Neutrophil (primary cell): ENCODE data around the gene SFSWAP.
"Not testable (repeated sequence)": the region's sequence is repeated elsewhere in the genome, so short reads cannot be mapped to it uniquely, and the experiment has no call there.

Source experiments
- H3K27ac ChIP-seq: fragments of 200-600 bp; sonication (generic); 2 replicates; pipeline ENCODE4 v1.5.1; 2016; ENCODE audit warnings: mild to moderate bottlenecking, moderate library complexity
- H3K27me3 ChIP-seq: fragments of 200-600 bp; sonication (generic); 2 replicates; pipeline ENCODE4 v1.6.0; 2016; ENCODE audit warnings: mild to moderate bottlenecking
- H3K36me3 ChIP-seq: fragments of 200-600 bp; sonication (generic); 2 replicates; pipeline ENCODE4 v1.5.1; 2017
- H3K4me1 ChIP-seq, 2 experiments: fragments of 200-600 bp in 1 of 2; sonication (generic) in 1 of 2; 1 replicate in 1 of 2; 2 replicates in 1 of 2; pipeline versions ENCODE4 v1.5.1 to v1.6.1; 2013 to 2016; ENCODE audit warnings: low read depth in 1 of 2, low read length in 1 of 2, mild to moderate bottlenecking in 1 of 2, moderate library complexity in 1 of 2; ENCODE audit not compliant: control insufficient read depth in 1 of 2, insufficient read depth in 1 of 2
- H3K4me3 ChIP-seq, 2 experiments: fragments of 200-600 bp in 1 of 2; sonication (generic) in 1 of 2; 1 replicate in 1 of 2; 2 replicates in 1 of 2; pipeline ENCODE4 v1.5.1; 2013 to 2016; ENCODE audit warnings: low read depth in 1 of 2, low read length in 1 of 2, mild to moderate bottlenecking in 1 of 2, moderate library complexity in 1 of 2
- H3K9me3 ChIP-seq: fragments of 200-600 bp; sonication (generic); 2 replicates; pipeline ENCODE4 v1.5.1; 2016
- CTCF ChIP-seq: fragments of 200-600 bp; sonication (generic); IDR thresholded peaks from 2 replicates; pipeline ENCODE4 v1.5.1; 2016; ENCODE audit warnings: antibody characterized with exemption

SFSWAP gene

GRCh38 chr12:131740626-131741025 lies 29.7 kb downstream of the SFSWAP start:
- Histone ChIP-seq H3K27ac (no peak overlapping the region), H3K4me1 (no peaks in the 10 kb centered on the region), H3K9me3 (no peaks in the 10 kb centered on the region), H3K27me3 (no peaks in the 10 kb centered on the region), H3K36me3 (peaks cover 65% of the 10 kb centered on the region), H3K4me3 (no peak overlapping the region)
- TF ChIP-seq CTCF = no peak

GRCh38 chr12:131742761-131743160 lies 31.9 kb downstream of the SFSWAP start:
- H3K27ac ChIP-seq, H3K9me3 ChIP-seq, H3K27me3 ChIP-seq, H3K4me3 ChIP-seq, H3K4me1 ChIP-seq: not testable (repeated sequence)
- peaks cover 67% of the 10 kb centered on the region for H3K36me3 ChIP-seq

GRCh38 chr12:131743410-131743809 lies 32.5 kb downstream of the SFSWAP start:
- H3K4me1 ChIP-seq, H3K27ac ChIP-seq, H3K9me3 ChIP-seq, H3K4me3 ChIP-seq, H3K27me3 ChIP-seq: not testable (repeated sequence)
- H3K36me3 ChIP-seq = peaks cover 73% of the 10 kb centered on the region

- H3K4me1 ChIP-seq, H3K27ac ChIP-seq: not testable (repeated sequence)
- H3K36me3 ChIP-seq = peaks cover 76% of the 10 kb centered on the region
These were observed 33.0 kb downstream of the SFSWAP start for GRCh38 chr12:131743880-131744279.

GRCh38 chr12:131744675-131745074 lies 33.8 kb downstream of the SFSWAP start:
- peaks cover 78% of the 10 kb centered on the region for H3K36me3 ChIP-seq
- not testable (repeated sequence) for H3K4me3 ChIP-seq, H3K27me3 ChIP-seq, H3K27ac ChIP-seq, H3K4me1 ChIP-seq, H3K9me3 ChIP-seq

More at GRCh38 chr12:131743880-131744279, 33.0 kb downstream of the SFSWAP start:
- H3K27me3 ChIP-seq, H3K9me3 ChIP-seq, H3K4me3 ChIP-seq: not testable (repeated sequence)

GRCh38 chr12:131745706-131746105 lies 34.8 kb downstream of the SFSWAP start:
- no peaks in the 10 kb centered on the region for H3K4me1 ChIP-seq

GRCh38 chr12:131747276-131748177 lies 36.6 kb downstream of the SFSWAP start:
- Histone ChIP-seq H3K9me3 (no peaks in the 10 kb centered on the region), H3K27me3 (no peaks in the 10 kb centered on the region), H3K36me3 (peaks cover 75% of the 10 kb centered on the region), H3K4me3 (no peak overlapping the region), H3K4me1 (no peaks in the 10 kb centered on the region), H3K27ac (no peak overlapping the region)
- TF ChIP-seq CTCF = no peak

More at GRCh38 chr12:131745706-131746105, 34.8 kb downstream of the SFSWAP start:
- H3K9me3 ChIP-seq = no peaks in the 10 kb centered on the region
- H3K27me3 ChIP-seq = no peaks in the 10 kb centered on the region
- H3K27ac ChIP-seq = no peak overlapping the region
- TF ChIP-seq CTCF = no peak
- no peak overlapping the region for H3K4me3 ChIP-seq
- peaks cover 74% of the 10 kb centered on the region for H3K36me3 ChIP-seq
